ENCODE measurements around the gene PGLYRP2.

Gene PGLYRP2

GRCh38 chr19:15445227-15445605 is 34.1 kb downstream of the PGLYRP2 start:
- no peak for DNase-seq (ENCODE audit: low spot score)
- TF ChIP-seq, protein P1, sequence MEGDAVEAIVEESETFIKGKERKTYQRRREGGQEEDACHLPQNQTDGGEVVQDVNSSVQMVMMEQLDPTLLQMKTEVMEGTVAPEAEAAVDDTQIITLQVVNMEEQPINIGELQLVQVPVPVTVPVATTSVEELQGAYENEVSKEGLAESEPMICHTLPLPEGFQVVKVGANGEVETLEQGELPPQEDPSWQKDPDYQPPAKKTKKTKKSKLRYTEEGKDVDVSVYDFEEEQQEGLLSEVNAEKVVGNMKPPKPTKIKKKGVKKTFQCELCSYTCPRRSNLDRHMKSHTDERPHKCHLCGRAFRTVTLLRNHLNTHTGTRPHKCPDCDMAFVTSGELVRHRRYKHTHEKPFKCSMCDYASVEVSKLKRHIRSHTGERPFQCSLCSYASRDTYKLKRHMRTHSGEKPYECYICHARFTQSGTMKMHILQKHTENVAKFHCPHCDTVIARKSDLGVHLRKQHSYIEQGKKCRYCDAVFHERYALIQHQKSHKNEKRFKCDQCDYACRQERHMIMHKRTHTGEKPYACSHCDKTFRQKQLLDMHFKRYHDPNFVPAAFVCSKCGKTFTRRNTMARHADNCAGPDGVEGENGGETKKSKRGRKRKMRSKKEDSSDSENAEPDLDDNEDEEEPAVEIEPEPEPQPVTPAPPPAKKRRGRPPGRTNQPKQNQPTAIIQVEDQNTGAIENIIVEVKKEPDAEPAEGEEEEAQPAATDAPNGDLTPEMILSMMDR (IDR thresholded peaks at IDR 0.05; ENCODE audit: extremely low read depth, missing control alignments) = no peak

GRCh38 chr19:15444505-15445226 is 34.6 kb downstream of the PGLYRP2 start:
- TF ChIP-seq, protein P1 (IDR thresholded peaks at IDR 0.05; ENCODE audit: extremely low read depth, missing control alignments) = no peak
- DNase-seq (ENCODE audit: low spot score) = no peak

DNA sequence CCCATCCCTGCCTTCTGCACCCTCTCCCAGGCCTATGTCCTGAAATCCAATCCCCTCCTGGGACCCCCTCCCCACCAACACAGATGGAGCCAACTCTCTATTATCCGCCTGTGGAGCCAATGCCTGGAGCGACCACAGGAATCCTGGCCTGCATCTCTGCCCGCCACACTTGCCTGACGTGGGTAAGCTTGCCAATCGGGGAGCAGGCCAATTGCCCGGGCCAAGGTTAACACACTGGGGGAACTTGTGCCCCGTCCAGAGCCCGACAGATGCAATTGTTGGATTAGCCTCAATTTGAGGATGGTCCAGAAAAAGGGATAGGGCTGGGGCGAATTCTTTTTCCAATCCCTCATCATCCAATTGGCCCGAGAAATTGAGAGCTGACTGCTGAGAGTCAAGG is 35.5 kb downstream of the PGLYRP2 start:
- no peak for DNase-seq (ENCODE audit: low spot score)
- TF ChIP-seq, protein P1 (IDR thresholded peaks at IDR 0.05; ENCODE audit: extremely low read depth, missing control alignments) = no peak

DNA sequence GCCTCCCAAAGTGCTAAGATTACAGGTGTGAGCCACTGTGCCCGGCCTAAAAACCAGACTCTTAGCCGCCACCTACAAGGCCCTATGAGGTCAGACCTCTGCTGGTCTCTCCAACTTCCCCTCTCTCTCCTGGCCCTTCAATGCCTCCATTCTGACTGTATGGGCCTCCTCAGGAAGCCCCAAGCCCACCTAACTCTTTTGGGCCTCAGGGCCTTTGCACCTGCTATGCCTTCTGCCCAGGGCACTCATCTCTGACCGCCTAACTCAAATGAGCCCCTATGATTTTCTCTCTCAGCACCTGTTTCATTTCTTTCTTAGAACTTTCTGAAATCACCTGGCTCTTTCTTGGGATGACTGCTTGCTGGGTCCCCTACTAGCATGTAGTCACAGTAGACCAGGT is 36.0 kb downstream of the PGLYRP2 start:
- TF ChIP-seq, protein P1 (IDR thresholded peaks at IDR 0.05; ENCODE audit: extremely low read depth, missing control alignments) = no peak
- no peak for DNase-seq (ENCODE audit: low spot score)

DNA sequence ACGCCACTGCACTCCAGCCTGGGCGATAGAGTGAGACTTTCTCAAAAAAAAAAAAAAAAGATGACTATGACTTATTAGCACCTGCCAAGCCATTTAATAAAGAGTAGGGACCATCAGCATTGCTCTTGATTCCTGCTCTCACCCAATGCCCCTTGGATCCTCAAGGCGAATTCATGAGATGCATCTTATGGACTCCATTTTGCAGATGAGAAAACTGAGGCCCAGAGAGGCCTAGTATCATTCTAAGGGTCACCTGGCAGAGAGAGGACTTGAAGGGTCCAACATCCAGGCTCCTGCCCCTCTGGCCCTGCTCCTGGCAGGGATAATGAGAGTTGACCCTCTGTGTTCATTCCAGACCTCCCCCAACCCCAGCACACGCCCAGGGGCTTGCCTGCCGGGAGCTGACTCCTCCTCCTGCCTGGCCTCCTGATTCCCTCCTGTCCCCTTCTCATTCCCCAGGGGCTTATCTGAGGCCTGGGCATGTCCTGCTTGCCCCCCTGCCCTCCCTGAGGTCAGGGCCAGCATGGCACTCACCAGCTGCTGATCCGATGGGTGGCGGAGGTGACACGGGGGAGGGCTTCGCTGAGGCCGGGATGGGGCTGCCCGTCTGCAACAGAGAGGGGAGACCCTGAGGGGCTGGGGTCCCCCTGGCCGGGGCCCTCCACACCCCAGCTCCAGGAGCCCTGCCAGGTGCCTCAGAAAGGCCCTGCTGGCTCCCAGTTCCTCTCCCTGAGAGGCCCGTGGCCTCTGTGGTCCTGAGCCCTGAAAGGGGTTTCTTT is 37.0 kb downstream of the PGLYRP2 start:
- TF ChIP-seq, protein P1 (IDR thresholded peaks at IDR 0.05; ENCODE audit: extremely low read depth, missing control alignments) = no peak
- DNase-seq (ENCODE audit: low spot score) = no peak

DNA sequence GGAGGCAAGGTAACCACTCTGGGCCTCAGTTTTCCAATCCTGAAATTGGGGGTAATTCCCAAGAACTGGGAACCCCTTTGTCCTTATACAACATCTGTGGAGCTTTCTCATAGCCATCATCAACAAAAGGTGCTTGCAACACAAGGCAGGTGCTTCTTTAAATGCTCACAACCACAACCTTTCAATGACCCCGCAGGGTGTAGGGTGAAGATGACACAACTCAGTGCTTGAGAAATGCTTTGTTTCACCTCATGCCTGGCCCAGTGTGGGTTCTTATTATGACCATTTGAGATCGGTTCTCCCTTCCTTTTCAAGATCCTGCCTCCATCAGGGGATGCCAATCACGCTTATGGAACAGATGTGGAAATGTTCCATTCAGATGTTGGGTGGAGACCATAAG is 38.0 kb downstream of the PGLYRP2 start:
- TF ChIP-seq, protein P1 (IDR thresholded peaks at IDR 0.05; ENCODE audit: extremely low read depth, missing control alignments) = no peak
- no peak for DNase-seq (ENCODE audit: low spot score)

All from GM20000 (cell line).